Inferior parietal cortex (tissue), 1 donor: ENCODE results near the gene ATXN1.
"Not testable (repeated sequence)": the region's sequence is repeated elsewhere in the genome, so short reads cannot be mapped to it uniquely, and the experiment has no call there.

Experiments used
- DNase-seq: peaks from one replicate; pipeline ENCODE4 v3.0.0-alpha.2; 2016; ENCODE audit errors: extremely low spot score

ATXN1 gene

GRCh38 chr6:16720861-16721260, 40.4 kb downstream of the ATXN1 start:
- DNase-seq = no peak

- no peak for DNase-seq
Measured at GRCh38 chr6:16719488-16719887, 41.8 kb downstream of the ATXN1 start.

- no peak for DNase-seq
Measured at GRCh38 chr6:16718356-16718755, 42.9 kb downstream of the ATXN1 start.

GRCh38 chr6:16717275-16717942, 43.9 kb downstream of the ATXN1 start:
- no peak for DNase-seq

- no peak for DNase-seq
Measured at GRCh38 chr6:16716321-16716858, 44.9 kb downstream of the ATXN1 start.

- DNase-seq = no peak
Measured at GRCh38 chr6:16713597-16713996, 47.7 kb downstream of the ATXN1 start.

- DNase-seq = no peak
Measured at GRCh38 chr6:16712931-16713484, 48.3 kb downstream of the ATXN1 start.

- no peak for DNase-seq
Measured at GRCh38 chr6:16712255-16712930, 48.9 kb downstream of the ATXN1 start.

GRCh38 chr6:16711546-16712254, 49.6 kb downstream of the ATXN1 start:
- no peak for DNase-seq

- DNase-seq = no peak
Measured at GRCh38 chr6:16706911-16707783, 54.1 kb downstream of the ATXN1 start.

GRCh38 chr6:16706491-16706890, 54.8 kb downstream of the ATXN1 start:
- not testable (repeated sequence) for DNase-seq

- no peak for DNase-seq
Measured at GRCh38 chr6:16706029-16706428, 55.2 kb downstream of the ATXN1 start.

GRCh38 chr6:16705081-16705993, 55.9 kb downstream of the ATXN1 start:
- DNase-seq = no peak

- DNase-seq = no peak
Measured at GRCh38 chr6:16704401-16705045, 56.7 kb downstream of the ATXN1 start.

- DNase-seq = not testable (repeated sequence)
Measured at GRCh38 chr6:16702627-16703378, 58.5 kb downstream of the ATXN1 start.

- no peak for DNase-seq
Measured at GRCh38 chr6:16700916-16701234, 60.4 kb downstream of the ATXN1 start.

GRCh38 chr6:16700202-16700915, 60.9 kb downstream of the ATXN1 start:
- no peak for DNase-seq
